ENCODE measurements around the gene HNRNPA3.
"Not testable (repeated sequence)": the region's sequence is repeated elsewhere in the genome, so short reads cannot be mapped to it uniquely, and the experiment has no call there.

Gene HNRNPA3

DNA sequence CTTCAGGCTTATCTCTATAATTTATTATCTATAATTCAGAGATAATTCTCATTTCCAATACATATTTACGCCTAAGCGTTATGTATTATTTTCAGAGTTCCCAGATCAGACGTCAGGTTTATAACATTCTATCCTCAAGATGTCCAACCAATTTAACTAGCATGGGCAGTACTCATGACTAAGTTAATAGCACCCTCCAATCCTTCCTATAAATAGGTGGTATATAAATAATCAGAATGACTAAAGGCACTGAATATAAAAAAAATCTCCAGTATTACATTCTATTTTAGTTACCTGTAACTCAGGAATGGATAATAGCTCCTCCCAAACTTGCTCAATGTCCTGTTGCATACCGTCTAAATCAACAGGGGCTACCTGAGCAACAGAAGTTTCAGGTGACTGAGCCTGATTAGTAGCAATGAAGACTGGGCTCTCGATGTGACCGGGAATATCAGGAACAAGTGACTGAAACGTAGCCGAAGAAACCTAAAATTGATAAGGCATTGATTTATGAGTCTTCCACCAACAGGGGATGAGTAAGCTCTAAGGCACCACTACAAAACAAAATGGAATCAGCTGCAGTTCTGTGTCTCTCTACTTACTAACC, 19.6 kb downstream of the HNRNPA3 start:
- no peak for DNase-seq (ENCODE audit: low read depth, low spot score)

DNA sequence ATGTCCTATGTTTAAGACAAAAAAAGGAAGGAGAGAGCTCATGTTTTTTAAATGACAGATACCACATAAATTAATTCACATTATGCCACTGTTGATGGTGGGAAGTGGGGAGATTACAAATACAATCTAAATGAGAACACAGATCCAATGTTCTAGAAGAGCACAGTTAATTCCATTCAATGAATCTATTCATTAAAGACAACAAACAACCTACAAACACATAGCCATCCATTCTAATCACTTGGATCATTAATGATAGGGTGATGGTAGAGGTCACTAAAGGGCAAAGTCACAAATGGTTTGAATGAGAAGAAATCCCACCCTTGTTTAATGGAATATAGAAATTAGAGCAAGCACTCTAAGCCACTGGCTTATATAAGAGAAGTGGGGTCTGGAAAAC, 21.7 kb downstream of the HNRNPA3 start:
- DNase-seq (ENCODE audit: low read depth, low spot score) = no peak

DNA sequence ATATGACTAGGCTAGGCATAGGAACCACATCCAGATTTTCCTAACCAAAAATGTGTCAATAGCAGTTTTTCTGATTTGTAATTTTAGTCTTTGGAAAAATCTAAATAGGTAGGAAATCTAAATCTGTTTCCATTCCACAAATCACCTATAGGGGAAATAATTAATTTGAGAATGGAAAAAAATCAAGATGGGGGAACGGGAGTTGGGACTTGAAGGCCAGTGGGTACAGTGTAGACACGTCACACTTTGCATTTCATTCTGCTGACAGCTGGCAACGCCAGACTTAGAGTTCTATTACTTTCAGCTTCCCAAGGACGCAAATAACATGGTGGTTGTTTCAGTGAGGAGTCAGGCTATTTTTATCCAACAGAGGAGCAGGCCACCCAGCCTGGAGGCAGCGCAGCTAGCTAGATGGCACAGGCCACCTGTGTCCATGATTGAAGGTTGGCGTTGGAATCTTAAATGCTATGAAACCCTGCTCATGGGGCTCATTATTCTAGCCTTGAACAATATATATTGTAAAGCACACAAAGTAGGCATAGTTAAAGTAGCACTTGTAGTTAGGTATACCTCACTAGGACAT, 23.4 kb downstream of the HNRNPA3 start:
- no peak for DNase-seq (ENCODE audit: low read depth, low spot score)

DNA sequence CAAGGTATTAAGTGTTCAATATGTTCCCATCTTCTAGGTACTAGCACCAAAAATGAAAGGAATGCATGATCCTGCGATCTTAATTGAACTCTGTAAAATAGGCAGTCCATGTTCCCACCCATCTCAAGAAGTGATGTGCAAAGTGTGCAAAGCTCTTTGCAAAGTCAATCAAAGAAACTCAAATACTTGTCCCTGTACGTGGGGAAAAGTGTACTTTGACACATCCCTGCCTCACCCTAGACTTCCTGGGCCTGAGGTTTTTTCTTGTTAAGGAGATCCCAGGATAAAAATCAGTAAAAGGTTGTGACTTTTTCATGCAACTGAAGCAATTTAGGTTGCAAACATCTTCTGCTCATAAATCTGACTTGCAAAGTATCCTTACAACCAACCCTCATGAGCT, 25.3 kb downstream of the HNRNPA3 start:
- DNase-seq (ENCODE audit: low read depth, low spot score) = no peak

DNA sequence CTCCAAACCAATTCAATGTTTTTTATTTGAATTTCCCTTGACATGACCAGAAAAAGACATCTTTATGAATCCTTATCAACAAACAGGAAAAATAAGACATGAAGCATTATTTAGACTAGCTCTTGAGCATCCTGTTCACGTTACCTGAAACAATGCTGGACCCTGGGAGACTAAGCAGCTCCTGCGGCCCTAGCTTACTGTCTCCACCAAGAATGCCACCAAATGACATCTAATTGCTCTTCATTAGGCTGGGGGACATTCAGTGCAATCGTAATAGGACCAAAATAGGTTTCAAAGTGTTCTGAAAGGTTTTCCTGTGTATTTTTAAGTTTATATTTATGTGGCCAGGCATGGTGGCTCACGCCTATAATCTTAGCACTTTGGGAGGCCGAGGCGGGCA, 26.5 kb downstream of the HNRNPA3 start:
- DNase-seq (ENCODE audit: low read depth, low spot score) = no peak

DNA sequence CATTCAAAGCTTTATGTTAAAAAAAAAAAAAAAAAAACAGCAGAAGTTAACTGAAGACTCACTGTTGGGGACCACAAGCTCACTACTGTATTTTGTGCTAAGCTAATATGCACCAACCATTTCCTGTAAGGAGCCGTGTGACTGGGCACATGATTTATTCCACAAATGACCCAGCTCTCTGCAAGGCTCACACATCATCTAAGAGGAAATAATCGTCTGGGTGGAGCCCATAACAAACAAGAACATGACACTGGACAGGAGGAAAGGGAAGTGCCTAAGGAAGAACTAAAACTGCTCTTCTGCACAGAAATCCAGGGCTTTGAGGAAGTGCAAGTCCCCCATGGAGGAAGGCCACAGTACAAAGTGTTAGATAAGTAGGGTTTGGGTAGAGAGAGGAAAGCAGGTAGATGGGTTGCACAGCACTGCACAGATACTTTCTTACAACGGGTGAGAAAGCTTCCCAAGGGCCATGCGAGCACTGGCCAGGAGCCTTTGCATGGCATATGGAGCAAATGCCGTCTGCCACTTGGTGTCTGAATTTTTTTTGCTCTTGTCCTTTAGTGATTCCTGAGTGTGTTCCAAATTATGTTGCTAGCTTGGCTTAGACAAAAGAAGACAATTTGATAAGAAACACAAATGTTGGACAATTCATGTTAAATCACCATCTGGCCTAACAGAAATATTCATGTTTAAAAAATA, 27.5 kb downstream of the HNRNPA3 start:
- no peak for DNase-seq (ENCODE audit: low read depth, low spot score)

DNA sequence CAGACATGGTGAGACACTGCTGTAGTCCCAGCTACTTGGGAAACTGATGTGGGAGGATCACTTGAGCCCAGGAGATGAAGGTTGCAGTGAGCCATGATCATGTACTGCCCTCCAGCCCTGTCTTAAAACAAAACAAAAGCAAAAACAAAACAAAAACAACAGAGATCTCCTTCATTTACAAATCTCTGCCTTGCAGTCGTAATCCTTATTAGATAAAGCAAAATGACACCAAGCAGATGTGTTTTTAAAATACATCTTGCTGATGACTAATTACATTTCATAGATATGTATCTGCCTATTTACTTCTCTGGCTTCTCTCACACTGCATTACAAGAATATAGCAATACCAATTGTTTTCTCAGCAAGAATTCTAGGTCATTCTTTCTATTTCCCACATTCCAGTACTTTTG, 29.1 kb downstream of the HNRNPA3 start:
- no peak for DNase-seq (ENCODE audit: low read depth, low spot score)

DNA sequence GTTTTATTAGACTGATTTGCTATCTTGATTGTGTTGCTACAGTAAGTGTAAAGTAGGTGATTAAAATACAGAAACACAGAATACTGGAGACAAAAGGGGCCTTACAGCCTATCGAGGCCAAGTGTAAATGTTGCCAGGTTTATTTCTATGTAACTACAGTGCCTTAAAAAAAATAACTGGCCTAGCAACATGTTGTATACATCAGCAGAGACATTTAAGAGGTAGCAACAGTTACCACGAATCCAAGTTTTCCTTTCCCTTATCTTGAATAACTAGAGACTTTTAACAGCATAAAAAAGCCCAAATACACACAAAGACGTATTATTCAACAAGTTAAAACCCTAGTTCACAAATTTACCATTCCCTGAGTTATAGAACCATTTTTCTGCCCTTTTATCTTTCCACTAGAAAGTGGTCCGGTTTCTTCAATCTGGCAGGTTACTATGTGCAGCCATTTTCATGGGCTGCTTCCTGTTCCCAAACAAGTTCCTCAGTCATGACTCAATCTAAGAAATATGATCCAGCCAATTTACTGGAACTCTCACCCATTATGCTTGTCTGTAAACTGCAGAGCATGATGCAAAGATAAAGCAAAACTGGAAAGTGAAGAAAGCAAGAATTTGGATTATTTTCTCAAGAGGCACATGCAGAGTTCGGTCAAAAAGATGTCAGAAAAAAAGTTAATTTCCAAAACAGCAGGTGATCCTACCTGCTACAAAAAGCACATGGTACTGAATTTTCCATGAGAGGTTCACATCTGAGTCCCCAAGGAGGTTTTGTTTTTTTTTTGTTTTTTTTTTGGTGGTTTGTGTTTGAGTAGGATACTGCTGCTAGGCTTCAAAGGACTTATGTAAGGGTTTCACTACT, 29.8 kb downstream of the HNRNPA3 start:
- DNase-seq (ENCODE audit: low read depth, low spot score) = peak; percentile 70

DNA sequence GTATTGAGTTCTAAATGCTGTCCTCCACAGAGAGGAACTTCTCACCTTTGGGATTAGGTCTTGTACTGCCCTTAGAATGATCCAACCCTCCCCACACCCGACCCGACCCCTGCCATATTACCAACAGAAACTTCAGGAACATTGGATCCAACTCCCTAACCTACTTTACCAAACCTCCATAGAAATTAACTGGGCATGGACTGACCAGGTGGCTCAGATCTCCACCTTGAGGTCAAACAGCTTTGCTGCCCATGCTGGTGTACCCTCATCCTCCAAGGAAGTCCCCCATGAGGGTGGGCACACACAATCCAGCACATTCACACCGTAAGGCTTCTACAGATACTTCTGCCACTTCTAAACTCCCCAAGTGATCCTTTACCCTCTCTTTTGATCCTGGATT, 30.5 kb downstream of the HNRNPA3 start:
- no peak for DNase-seq (ENCODE audit: low read depth, low spot score)

DNA sequence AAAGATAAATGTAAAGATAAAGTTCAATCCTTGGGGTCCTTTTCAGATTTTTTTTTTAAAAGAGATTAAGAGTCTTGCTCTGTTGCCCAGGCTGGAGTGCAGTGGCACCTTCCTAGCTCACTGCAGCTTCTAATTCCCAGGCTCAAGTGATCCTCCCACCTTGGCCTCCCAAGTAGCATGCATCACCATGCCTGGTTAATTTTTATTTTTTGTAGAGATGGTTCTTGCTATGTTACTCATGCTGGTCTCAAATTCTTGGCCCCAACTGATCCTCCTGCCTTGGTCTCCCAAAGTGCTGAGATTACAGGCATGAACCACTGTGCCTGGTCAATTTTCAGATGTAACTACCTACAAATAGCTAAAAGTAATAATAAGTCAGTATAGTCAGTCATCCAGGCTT, 30.9 kb downstream of the HNRNPA3 start:
- DNase-seq (ENCODE audit: low read depth, low spot score) = no peak

DNA sequence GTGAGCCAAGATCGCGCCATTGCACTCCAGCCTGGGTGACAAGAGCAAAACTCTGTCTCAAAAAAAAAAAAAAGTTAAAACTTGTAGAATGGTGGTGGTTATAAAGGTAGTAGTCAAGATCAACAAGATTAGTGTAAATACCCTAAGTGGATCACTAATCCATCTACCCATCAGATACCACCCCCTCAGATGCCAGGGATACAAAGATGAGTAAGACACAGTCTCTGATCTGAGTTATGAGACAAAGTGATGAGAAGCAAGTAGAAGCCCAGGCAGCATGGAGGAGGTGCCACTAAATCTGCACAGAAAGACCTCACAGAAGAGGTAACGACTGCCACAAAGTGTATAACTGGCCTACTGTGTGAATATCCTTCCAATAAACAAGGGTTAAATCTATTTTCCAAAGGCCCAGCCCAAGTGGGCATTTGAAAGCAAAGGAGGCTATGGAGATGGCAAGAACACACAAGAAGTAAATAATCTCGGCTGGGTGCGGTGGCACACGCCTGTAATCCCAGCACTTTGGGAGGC, 31.7 kb downstream of the HNRNPA3 start:
- no peak for DNase-seq (ENCODE audit: low read depth, low spot score)

DNA sequence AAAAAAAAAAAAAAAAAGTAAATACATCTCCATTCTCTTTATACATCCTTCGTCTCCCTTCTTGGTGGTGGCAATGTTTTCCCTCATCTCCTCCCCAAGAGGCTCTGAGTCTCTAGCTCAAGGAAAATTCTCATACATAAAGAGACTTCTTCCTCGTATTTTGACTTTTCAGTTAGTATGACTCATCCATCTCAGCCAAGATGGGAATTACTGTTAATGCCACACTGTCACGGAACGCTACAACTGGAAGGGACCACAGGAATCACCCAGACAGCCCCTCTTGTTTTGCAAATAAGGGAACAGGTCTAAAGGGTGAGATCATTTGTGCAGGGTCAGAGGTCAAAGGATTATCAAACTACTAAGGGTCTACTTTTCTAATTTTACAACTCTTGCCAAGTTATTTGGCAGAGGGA, 32.4 kb downstream of the HNRNPA3 start:
- no peak for DNase-seq (ENCODE audit: low read depth, low spot score)

DNA sequence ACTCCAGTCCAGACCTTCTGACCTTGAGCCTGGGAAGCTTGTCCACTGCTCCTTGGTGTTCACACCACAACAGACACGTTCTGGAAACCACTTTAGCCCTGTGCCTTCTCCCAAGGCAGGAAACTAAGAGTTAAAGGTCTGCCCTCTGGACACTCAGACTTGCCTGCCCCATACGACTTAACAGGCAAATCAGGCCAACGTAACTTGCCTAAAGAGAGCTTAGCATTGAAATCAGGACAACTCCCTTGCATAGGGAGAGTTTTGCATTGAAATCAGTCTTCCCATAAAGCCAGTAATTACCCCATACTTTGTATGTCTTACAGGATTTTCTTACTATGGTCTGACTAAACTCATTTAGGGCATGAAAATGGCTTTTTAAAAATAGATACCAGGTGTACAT, 33.4 kb downstream of the HNRNPA3 start:
- no peak for DNase-seq (ENCODE audit: low read depth, low spot score)

DNA sequence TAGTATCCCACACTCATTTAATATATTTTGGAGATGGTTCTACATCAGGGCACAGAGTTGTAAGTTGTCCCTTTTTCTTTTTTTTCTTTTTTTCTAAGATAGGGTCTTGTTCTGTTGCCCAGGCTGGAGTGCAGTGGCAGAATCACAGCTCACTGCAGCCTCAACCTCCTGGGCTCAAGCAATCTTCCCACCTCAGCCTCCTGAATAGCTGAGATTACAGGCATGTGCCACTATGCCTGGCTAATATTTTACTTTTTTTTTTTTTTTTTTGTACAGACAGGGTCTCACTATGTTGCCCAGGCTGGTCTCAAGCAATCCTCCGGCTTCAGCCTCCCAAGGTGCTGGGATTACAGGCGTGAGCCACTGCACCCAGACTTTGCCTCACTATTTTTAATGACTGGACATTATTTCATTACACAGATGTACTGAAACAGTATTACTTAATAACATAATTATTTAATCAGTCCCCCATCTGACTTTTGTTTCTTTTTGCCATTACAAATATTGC, 34.0 kb downstream of the HNRNPA3 start:
- DNase-seq (ENCODE audit: low read depth, low spot score) = not testable (repeated sequence)

DNA sequence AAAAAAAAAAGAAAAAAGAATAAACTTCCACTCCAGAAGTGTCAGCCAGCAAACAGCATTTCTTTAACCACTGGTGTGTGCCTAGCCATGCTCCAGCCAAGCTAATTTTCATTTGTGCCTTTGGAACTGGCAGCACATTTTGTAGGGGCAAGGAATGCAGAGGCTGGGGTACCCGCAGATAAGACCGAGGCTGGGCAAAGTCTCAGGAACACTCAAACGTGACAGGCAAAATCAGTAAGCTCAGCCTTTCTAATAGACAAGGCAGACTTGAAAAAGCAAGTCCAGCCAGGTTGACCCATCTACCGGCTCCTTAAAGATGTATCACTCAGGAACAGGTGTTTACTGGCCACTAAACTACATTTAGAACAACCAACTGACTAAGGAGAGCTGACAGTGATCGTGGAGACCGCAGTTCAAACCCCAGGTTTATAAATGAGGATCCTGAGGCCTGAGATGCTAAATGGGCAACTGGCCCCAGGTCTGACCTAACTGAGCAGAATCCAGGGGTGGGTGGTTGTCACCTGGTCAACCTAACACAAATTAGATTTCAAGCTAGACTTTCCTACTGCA, 35.2 kb downstream of the HNRNPA3 start:
- DNase-seq (ENCODE audit: low read depth, low spot score) = no peak

DNA sequence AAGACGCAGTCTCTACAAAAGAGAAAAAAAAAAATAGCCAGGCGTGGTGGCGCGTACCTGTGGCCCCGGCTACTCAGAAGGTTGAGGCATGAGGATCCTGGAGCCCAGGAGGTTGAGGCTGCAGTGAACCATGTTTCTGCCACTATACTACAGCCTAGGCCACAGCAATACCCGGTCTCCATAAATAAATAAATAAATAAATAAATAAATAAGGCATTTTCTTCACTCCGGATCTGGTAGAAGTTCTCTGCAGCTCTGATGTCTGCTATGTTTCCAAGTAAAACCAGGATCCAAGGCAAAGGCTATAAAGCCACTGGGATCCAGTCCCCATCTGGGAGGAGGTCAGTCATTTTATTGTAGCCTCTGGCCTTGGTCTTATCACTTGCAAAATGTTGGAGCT, 36.4 kb downstream of the HNRNPA3 start:
- no peak for DNase-seq (ENCODE audit: low read depth, low spot score)

DNA sequence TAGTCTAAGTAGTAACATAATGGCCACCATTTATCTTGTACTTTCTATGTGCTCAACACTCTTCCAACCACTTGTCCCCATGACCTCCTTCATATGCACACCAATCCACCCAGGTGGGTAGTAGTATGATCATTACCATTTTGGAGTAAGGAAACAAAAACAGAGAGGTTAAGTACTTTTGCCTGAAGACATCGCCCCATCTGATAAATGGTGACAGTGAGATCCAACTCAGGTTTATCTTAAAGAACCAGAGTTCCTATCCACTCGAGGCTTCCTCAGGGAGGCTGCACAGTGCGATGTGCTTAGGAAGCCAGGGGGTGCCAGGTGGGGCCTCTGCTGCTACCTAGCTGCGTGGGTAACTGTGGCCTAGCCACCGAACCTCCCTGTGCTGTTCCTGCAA, 37.9 kb downstream of the HNRNPA3 start:
- no peak for DNase-seq (ENCODE audit: low read depth, low spot score)

DNA sequence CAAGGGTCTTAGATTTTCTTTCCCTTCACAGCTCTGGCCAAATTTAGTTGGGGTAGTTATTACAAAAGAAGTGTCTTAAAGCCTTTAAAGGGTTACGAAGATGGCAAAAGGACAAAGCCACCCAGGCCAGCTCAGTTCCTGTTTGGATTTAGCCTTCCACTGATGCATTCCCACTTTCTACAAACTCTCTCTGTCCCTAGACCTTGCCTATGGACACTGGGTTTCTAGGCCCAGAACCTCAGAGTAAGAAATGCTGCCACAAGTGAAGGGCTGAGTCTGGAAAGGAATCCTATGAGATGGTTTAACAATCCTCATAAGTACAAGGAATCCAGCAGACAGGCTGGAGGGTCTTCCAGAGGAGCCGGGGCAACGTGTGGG, 38.6 kb downstream of the HNRNPA3 start:
- DNase-seq (ENCODE audit: low read depth, low spot score) = no peak

DNA sequence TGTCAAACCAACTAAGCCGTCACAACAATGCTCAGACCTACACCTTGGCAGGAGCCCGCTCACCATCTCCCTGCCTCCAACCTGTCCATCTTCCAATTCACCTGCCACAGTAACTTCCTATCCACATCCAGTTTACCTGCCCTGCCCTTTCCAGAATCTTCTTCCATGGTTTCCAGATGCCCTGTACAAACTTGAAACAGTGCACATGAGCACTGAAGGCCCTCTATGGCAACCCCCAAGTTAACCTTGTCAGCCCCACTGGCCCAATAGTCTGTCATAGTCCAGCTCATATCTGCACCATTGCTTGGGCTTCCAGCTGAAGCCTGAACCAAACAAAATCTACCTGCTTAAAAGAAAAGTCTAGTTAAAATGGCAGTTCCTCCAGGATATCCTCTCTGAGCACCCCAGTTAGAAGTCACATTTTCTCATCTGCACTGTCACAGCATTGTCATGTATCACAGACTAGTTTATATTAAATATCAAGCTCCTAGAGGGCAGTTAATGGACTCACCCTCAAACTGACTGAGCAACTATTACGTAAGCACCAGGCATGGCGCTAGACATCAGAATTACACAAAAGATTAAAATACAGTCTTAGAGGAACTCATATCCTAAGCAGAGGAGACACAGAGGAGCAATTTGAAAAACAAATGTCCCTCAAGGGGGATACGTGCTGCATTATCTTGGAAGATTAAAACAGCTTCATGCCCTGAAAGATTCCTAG, 40.4 kb downstream of the HNRNPA3 start:
- DNase-seq (ENCODE audit: low read depth, low spot score) = no peak

DNA sequence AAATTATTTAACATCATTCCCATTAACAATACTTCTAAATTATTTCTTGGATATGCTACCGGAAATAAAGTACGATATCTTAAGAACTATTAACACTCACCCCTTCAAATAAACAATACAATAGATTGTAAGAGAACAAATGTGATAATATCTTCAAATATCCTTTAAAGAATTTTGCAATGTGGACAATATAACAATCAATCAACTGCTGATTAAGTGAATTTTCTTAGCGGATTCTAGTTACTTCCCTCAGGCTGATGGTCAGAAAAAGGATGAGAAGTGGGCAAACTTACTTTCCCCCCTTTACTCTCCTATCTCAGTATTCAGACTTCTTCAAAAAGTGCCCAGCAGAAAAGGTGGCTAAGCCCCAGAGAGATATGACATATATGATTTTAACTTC, 41.1 kb downstream of the HNRNPA3 start:
- DNase-seq (ENCODE audit: low read depth, low spot score) = no peak
